Measurements from ENCODE around the gene ACAA1. TPM values are rescaled to one million over a fixed set of nuclear protein-coding genes. Genes with fewer than 3 reads are reported as not detected.
A peak's percentile ranks its signal among the peaks of the same experiment; 100 is the strongest.

ACAA1 gene
- total and polyA plus RNA-seq, 9 of the 15 experiments (the other 6 are each of a cell fraction or from before 2014, with no cell fraction given), result 4.0 to 88.9 (median 57.2) TPM

DNA sequence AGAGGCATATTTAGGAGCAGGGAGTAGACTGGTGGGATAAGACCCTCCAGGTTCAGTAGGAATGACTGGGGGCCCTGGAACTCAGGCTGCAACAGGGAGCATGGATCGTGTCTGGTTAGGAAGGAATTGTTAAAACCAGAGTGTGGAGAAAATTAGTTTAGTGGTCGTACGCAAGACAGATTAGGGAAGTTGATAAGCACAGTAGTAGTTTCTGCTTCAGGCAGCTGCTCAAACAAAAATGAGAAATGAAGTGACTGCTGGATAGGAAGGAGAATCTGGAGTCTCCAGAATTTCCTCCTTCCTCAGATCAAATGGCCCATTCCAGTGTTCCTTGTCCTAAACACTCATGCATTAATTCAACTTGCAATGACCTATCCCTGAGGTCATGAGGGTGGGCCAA is 12.8 kb upstream of the ACAA1 start (continued):
- TF ChIP-seq MGA (IDR thresholded peaks at IDR 0.05), result peak; percentile 27; the same call in 1 of the 2 replicates
- no peak for TF ChIP-seq NR2C1 (IDR thresholded peaks at IDR 0.05)
- TF ChIP-seq NR2C1 (tag; IDR thresholded peaks at IDR 0.05), result peak; percentile 50; the same call in 1 of the 2 replicates
- TF ChIP-seq RBFOX2 (IDR thresholded peaks at IDR 0.05; ENCODE audit: low read depth, low read length), result no peak
- 0 out of 4 replicates have a peak, but pooled peaks of 1 of the 2 experiments have one; percentile 30 for TF ChIP-seq MNT (conservative IDR thresholded peaks at IDR 0.05)
- no peak for TF ChIP-seq NR0B1 (IDR thresholded peaks at IDR 0.05; ENCODE audit: partially characterized antibody)
- no peak for TF ChIP-seq JUND (IDR thresholded peaks at IDR 0.05; ENCODE audit: borderline replicate concordance, low read depth, low read length)
- peak; percentile 70; the same call in 2 of the 3 replicates for TF ChIP-seq JUND (tag; IDR thresholded peaks at IDR 0.05; ENCODE audit: borderline replicate concordance, low read depth, low read length)
- peak; percentile 58; the same call in 1 of the 2 replicates for TF ChIP-seq ZNF766 (CRISPR knock-in tag; conservative IDR thresholded peaks at IDR 0.05)
- peak; percentile 78; the same call in 1 of the 2 replicates for TF ChIP-seq ELF4 (CRISPR knock-in tag; IDR thresholded peaks at IDR 0.05)
- TF ChIP-seq NR2C2 (CRISPR knock-in tag; IDR thresholded peaks at IDR 0.05), result no peak
- TF ChIP-seq NR2C2 (tag; IDR thresholded peaks at IDR 0.05), result peak; percentile 41; the same call in 1 of the 2 replicates
- no peak for TF ChIP-seq EHMT2 (IDR thresholded peaks at IDR 0.05)
- peak; percentile 48; the same call in 1 of the 2 replicates for TF ChIP-seq CTBP1 (IDR thresholded peaks at IDR 0.05; ENCODE audit: borderline replicate concordance)

All from K562 (cell line).